ENCODE data around the gene ATP6V1G2. TPM values are rescaled to one million over a fixed set of nuclear protein-coding genes. Genes with fewer than 3 reads are reported as not detected.
"Not testable (repeated sequence)": the region's sequence is repeated elsewhere in the genome, so short reads cannot be mapped to it uniquely, and the experiment has no call there.

Gene ATP6V1G2
- total RNA-seq, 1 donor from 2014 or later, result 1.4 TPM

DNA sequence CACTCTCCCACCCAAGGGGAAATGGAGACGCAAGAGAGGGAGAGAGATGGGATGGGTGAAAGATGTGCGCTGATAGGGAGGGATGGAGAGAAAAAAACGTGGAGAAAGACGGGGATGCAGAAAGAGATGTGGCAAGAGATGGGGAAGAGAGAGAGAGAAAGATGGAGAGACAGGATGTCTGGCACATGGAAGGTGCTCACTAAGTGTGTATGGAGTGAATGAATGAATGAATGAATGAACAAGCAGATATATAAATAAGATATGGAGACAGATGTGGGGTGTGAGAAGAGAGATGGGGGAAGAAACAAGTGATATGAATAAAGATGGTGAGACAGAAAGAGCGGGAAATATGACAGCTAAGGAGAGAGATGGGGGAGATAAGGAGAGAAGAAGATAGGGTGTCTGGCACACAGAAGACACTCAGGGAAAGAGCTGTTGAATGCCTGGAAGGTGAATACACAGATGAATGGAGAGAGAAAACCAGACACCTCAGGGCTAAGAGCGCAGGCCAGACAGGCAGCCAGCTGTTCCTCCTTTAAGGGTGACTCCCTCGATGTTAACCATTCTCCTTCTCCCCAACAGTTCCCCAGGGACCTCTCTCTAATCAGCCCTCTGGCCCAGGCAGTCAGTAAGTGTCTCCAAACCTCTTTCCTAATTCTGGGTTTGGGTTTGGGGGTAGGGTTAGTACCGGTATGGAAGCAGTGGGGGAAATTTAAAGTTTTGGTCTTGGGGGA lies 29.7 kb upstream of the ATP6V1G2 start:
- no peak for DNase-seq

DNA sequence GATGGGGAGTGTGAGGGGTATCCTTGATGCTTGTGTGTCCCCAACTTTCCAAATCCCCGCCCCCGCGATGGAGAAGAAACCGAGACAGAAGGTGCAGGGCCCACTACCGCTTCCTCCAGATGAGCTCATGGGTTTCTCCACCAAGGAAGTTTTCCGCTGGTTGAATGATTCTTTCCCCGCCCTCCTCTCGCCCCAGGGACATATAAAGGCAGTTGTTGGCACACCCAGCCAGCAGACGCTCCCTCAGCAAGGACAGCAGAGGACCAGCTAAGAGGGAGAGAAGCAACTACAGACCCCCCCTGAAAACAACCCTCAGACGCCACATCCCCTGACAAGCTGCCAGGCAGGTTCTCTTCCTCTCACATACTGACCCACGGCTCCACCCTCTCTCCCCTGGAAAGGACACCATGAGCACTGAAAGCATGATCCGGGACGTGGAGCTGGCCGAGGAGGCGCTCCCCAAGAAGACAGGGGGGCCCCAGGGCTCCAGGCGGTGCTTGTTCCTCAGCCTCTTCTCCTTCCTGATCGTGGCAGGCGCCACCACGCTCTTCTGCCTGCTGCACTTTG lies 29.0 kb upstream of the ATP6V1G2 start, which contains the start of gene TNF:
TSS of gene TNF (plus strand) at position 231 of the 567 bp plus-strand sequence. CDS start at position 408, 177 bp downstream.
- peak; percentile 13 for DNase-seq

GRCh38 chr6:31574106-31575061 lies 28.0 kb upstream of the ATP6V1G2 start:
- no peak for DNase-seq

GRCh38 chr6:31573239-31574105 lies 27.1 kb upstream of the ATP6V1G2 start:
- DNase-seq, result no peak

DNA sequence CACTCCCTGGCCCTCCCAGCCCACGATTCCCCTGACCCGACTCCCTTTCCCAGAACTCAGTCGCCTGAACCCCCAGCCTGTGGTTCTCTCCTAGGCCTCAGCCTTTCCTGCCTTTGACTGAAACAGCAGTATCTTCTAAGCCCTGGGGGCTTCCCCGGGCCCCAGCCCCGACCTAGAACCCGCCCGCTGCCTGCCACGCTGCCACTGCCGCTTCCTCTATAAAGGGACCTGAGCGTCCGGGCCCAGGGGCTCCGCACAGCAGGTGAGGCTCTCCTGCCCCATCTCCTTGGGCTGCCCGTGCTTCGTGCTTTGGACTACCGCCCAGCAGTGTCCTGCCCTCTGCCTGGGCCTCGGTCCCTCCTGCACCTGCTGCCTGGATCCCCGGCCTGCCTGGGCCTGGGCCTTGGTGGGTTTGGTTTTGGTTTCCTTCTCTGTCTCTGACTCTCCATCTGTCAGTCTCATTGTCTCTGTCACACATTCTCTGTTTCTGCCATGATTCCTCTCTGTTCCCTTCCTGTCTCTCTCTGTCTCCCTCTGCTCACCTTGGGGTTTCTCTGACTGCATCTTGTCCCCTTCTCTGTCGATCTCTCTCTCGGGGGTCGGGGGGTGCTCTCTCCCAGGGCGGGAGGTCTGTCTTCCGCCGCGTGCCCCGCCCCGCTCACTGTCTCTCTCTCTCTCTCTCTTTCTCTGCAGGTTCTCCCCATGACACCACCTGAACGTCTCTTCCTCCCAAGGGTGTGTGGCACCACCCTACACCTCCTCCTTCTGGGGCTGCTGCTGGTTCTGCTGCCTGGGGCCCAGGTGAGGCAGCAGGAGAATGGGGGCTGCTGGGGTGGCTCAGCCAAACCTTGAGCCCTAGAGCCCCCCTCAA lies 25.9 kb upstream of the ATP6V1G2 start, which contains the start of gene LTA:
TSS of gene LTA (plus strand) at position 249 of the 871 bp plus-strand sequence. CDS start at position 703, 454 bp downstream.
- no peak for DNase-seq

GRCh38 chr6:31569861-31570536 lies 23.6 kb upstream of the ATP6V1G2 start:
- DNase-seq, result no peak

- DNase-seq, result no peak
Observed at GRCh38 chr6:31568537-31568961, 22.1 kb upstream of the ATP6V1G2 start.

DNA sequence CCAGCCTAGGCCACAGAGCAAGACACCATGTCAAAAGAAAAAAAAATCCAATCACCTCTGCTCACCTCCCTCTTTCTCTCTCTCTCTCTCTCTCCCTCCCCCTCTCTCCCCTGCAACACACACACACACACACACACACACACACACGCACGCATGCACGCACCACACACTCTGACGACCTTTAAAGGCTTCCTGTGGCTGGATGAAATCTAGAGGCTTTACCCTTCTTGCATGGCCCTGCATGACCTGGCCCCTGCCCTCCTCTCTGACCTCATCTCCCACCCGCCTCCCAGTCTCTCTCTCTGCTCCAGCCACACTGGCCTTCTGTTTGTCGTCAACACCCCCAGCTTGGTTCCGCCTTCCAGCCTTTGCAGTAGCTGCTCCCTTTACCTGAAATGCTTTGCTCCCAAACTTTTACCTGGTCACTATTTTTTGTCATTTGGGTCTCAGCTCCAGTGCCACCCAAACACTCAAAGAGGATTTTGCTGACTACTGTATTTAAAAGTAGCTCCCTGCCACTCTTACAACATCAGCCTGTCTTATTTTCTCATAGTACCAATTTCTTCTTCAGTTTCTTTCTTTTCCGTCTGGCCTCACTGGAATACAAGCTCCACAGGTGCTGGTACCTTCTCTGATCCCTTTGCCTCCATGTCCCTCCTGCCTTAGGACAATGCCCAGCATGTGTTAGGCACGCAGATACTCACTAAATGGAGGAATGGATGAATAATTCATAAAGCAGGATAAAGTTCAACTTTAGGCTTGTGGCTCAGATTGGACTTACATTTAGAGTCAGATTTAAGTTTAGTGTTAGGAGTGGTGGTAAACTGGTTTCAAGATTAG lies 21.3 kb upstream of the ATP6V1G2 start:
- no peak for DNase-seq

DNA sequence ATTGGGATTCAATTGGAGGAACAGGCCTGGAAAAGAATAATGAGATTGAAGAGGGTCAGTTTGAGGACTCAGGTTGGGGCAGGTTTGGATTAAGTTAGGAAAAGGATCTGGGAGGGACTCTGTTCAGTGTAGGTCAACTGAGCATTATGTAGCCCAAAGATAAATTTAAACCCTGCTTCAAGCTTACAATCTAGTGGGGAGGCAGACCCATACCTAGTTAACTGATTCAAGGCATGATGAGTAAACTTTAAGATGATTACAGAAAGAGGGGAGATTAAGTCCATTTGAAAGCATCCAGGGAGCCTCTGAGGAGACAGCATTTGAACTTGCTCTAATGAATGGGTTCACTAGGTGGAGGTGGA lies 14.3 kb upstream of the ATP6V1G2 start:
- no peak for DNase-seq

- peak; percentile 33 for DNase-seq
Observed at GRCh38 chr6:31559958-31560696, 13.7 kb upstream of the ATP6V1G2 start.

DNA sequence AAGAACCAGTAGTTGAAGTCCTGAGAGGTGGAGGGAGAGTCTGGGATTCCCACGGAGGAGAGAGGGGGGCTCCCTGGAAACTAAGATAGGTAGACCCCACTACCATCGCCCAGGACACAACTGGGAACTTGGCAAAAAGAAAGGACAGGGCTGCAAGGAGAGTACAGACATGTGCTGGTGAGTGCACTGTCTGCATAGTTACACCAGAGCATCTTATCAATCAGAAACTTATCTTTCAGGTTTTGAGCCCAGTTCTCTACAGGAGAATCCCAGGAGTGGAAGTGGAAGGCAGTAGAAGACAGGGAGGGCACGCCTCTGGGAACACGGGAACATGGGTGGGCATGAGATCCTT lies 13.2 kb upstream of the ATP6V1G2 start:
- DNase-seq, result no peak

GRCh38 chr6:31558631-31559500 lies 12.5 kb upstream of the ATP6V1G2 start:
- no peak for DNase-seq

GRCh38 chr6:31558318-31558625 lies 11.9 kb upstream of the ATP6V1G2 start:
- DNase-seq, result no peak

- DNase-seq, result no peak
Observed at GRCh38 chr6:31557443-31558317, 11.3 kb upstream of the ATP6V1G2 start.

GRCh38 chr6:31556307-31556706 lies 9.9 kb upstream of the ATP6V1G2 start:
- DNase-seq, result no peak

GRCh38 chr6:31551371-31551770 lies 5.0 kb upstream of the ATP6V1G2 start:
- not testable (repeated sequence) for DNase-seq

- DNase-seq, result no peak
Observed at GRCh38 chr6:31548544-31548873, 2.1 kb upstream of the ATP6V1G2 start.

Measured in skin of body (tissue), 2 donors.